22Rv1 (cell line): ENCODE results near the gene CBFB.

Source experiments
- CTCF ChIP-seq: fragments of 450-650 bp; IDR thresholded peaks from 2 replicates; pipeline ENCODE4 v1.5.1; 2017; ENCODE audit warnings: mild to moderate bottlenecking
- ZFX ChIP-seq: fragments of 450-650 bp; IDR thresholded peaks from 2 replicates; pipeline ENCODE4 v1.6.1; 2017; ENCODE audit warnings: antibody characterized with exemption, borderline replicate concordance

GRCh38 chr16:67128417-67128816 lies 99.5 kb downstream of the CBFB start:
- no peak for TF ChIP-seq CTCF
- TF ChIP-seq ZFX: no peak
